Fibroblast of skin of left biceps (primary cell): ENCODE data around the gene DNAAF8.
"Not testable (repeated sequence)": the region's sequence is repeated elsewhere in the genome, so short reads cannot be mapped to it uniquely, and the experiment has no call there.

Source experiments
- DNase-seq, 2 experiments: peaks; one replicate each; pipeline ENCODE4 v3.0.0-alpha.2; 2013; ENCODE audit warnings: low read depth in 2 of 2

Gene DNAAF8

GRCh38 chr16:4723071-4723767, 11.1 kb upstream of the DNAAF8 start:
- DNase-seq, result no peak

- DNase-seq, result no peak
These were observed 9.6 kb upstream of the DNAAF8 start for GRCh38 chr16:4724661-4725270.

GRCh38 chr16:4726616-4727015, 7.7 kb upstream of the DNAAF8 start:
- no peak for DNase-seq

GRCh38 chr16:4728676-4729075, 5.7 kb upstream of the DNAAF8 start:
- no peak for DNase-seq

- DNase-seq, result no peak
These were observed 4.5 kb upstream of the DNAAF8 start for GRCh38 chr16:4729876-4730275.

- DNase-seq, result no peak
These were observed 1.1 kb upstream of the DNAAF8 start for GRCh38 chr16:4733211-4733742.

- no peak for DNase-seq
These were observed 632 bp upstream of the DNAAF8 start for GRCh38 chr16:4733747-4734062.

GRCh38 chr16:4734730-4735535, 596 bp downstream of the DNAAF8 start:
- DNase-seq, result peak; percentile 49 to 56

- DNase-seq, result no peak
These were observed 2.2 kb downstream of the DNAAF8 start for GRCh38 chr16:4736546-4736945.

- no peak for DNase-seq
These were observed 3.2 kb downstream of the DNAAF8 start for GRCh38 chr16:4737545-4737944.

- not testable (repeated sequence) for DNase-seq
These were observed 4.0 kb downstream of the DNAAF8 start for GRCh38 chr16:4738370-4738769.

- no peak for DNase-seq
These were observed 9.0 kb downstream of the DNAAF8 start for GRCh38 chr16:4743226-4743878.

GRCh38 chr16:4744555-4745273, 10.4 kb downstream of the DNAAF8 start:
- no peak for DNase-seq

GRCh38 chr16:4745274-4745569, 10.9 kb downstream of the DNAAF8 start:
- no peak for DNase-seq

- DNase-seq, result no peak
These were observed 11.9 kb downstream of the DNAAF8 start for GRCh38 chr16:4746215-4746614.

- DNase-seq, result no peak
These were observed 12.7 kb downstream of the DNAAF8 start for GRCh38 chr16:4746991-4747574.

- no peak for DNase-seq
These were observed 13.8 kb downstream of the DNAAF8 start for GRCh38 chr16:4747906-4748681.

GRCh38 chr16:4748682-4749411, 14.5 kb downstream of the DNAAF8 start:
- no peak for DNase-seq

- no peak for DNase-seq
These were observed 15.4 kb downstream of the DNAAF8 start for GRCh38 chr16:4749700-4750257.

- no peak for DNase-seq
These were observed 16.6 kb downstream of the DNAAF8 start for GRCh38 chr16:4750896-4751295.
